Activated CD4-positive, alpha-beta T cell treated with anti-CD3 and anti-CD28 coated beads for 36 hours (primary cell): ENCODE data around the gene LY6G6D. TPM values are rescaled to one million over a fixed set of nuclear protein-coding genes. Genes with fewer than 3 reads are reported as not detected.
A peak's percentile ranks its signal among the peaks of the same experiment; 100 is the strongest.

Source experiments
- ATAC-seq: fragments of 200-7000 bp; cut with Tn5 transposase; one replicate; pipeline ENCODE4 v1.10.0; 2021; ENCODE audit warnings: mild to moderate bottlenecking, moderate library complexity
- CTCF ChIA-PET: fragments of 350-600 bp; sonication (Branson Sonifier 250); formaldehyde crosslinking; loops from one replicate; lab custom pipeline; 2021; ENCODE audit warnings: antibody characterized with exemption; lab: Charles Lee
- POLR2A ChIA-PET: fragments of 350-600 bp; sonication (Branson Sonifier 250); formaldehyde crosslinking; loops from one replicate; lab custom pipeline; 2021; ENCODE audit warnings: antibody characterized with exemption, inconsistent platforms; lab: Charles Lee
- DNase-seq: peaks from one replicate; pipeline ENCODE4 v3.0.0-alpha.2; 2020
- H3K27ac Mint-ChIP-seq: one replicate; pipeline ENCODE4 v1.8.0; 2021; ENCODE audit warnings: mixed read lengths
- H3K27me3 Mint-ChIP-seq: one replicate; pipeline ENCODE4 v1.8.0; 2021; ENCODE audit warnings: mixed read lengths
- H3K36me3 Mint-ChIP-seq: one replicate; pipeline ENCODE4 v1.8.0; 2021; ENCODE audit warnings: low read depth, mixed read lengths
- H3K4me1 Mint-ChIP-seq: one replicate; pipeline ENCODE4 v1.8.0; 2021; ENCODE audit warnings: mixed read lengths
- H3K4me3 Mint-ChIP-seq: one replicate; pipeline ENCODE4 v1.8.0; 2021; ENCODE audit warnings: mild to moderate bottlenecking, moderate library complexity, mixed read lengths
- H3K9me3 Mint-ChIP-seq: one replicate; pipeline ENCODE4 v1.8.0; 2021; ENCODE audit warnings: low read depth, mixed read lengths
- intact Hi-C, 2 experiments: fragments of 100-400 bp; cut with DNase I in 1 of 2; cut with micrococcal nuclease in 1 of 2; formaldehyde crosslinking; loops; one replicate each; pipeline versions ENCODE4 v1.14.2 to v1.15.1; 2022 to 2024; cut with DNase I, micrococcal nuclease
- total RNA-seq, 2 experiments: library from RNA; stranded (reverse); gene quantifications; one replicate each; pipeline ENCODE4 v1.2.3, GENCODE V29; 2021

The LY6G6D gene
- total RNA-seq, 2 experiments from 2014 or later = not detected

DNA sequence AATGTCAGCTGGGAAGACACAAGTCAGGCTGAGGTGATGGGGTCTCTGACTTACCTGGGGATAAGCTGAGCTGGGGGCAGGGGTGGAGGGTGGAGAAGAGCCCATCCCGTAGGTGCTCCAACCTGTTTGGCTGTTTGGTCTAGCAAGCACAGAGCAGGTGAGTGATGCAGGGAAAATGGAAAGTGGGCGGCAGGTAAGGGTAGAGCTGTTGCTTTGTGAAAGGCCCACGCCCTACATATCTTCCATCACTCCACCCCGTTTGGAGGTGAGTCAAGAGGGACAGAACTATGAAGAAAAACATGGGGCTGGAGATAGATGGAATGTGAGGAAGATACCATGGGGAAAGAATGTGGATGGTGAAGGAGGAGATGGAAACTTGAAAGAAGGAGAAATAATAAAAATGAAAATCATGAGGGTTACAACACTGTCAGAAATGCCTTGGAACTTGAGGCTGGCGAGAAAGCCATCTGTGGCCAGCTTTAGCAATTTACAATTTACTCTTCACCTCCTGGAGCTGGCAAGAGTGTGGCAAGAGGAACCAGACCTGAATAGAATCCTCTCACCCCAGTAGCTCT, 5.1 kb downstream of the LY6G6D start:
- DNase-seq = no peak
- Mint-ChIP-seq H3K4me3 (no peak overlapping the region), H3K27me3 (no peaks in the 10 kb centered on the region), H3K36me3 (no peaks in the 10 kb centered on the region), H3K9me3 (no peaks in the 10 kb centered on the region), H3K27ac (no peak overlapping the region), H3K4me1 (no peaks in the 10 kb centered on the region)
- intact Hi-C loops = no loop called here
- POLR2A ChIA-PET = no interaction called here
- ATAC-seq = no peak
- CTCF ChIA-PET = interaction anchor here (0.9 kb wide), 1 partner anchor 386 kb away, joined by 3 read pairs; no protein-coding TSS in a partner anchor

DNA sequence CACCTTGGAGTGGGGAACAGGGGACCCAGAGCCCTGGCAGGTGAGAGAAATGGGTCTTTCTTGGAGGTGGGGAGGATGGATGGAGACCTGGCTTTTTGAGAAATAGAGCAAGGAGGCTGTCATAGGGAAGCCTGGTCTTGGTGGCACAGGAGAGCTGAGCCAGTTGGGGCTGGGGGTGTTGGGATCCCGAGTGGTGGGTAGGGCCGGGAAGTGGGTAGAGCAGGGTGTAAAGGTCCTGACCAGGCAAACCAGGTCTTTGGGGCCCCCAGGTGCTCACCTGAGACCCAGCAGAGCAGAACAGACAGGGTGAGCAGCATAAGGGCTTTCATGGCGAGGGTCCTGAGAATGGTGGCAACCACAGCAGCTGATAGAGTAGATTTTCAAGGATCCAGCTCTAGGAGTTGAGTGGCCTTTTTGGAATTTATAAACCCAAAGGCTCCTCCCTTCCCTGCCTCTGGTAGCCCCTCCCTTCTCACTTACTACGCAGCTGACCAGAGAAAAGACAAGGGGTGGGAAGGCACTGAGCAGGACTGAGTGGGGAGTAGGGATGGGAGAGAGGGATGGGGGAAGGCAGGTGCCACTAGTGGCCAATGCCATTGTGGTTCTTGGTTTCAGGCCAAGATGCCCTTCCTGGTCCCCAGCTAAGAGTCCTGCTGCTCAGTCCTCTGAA, 6.3 kb downstream of the LY6G6D start, which contains the start of gene LY6G6C:
LY6G6C (minus strand) TSS at position 396 of the 670 bp plus-strand sequence; CDS start at position 329, 67 bp downstream.
- Mint-ChIP-seq H3K27ac (no peak within 1 kb of the TSS), H3K27me3 (no peaks in the 10 kb centered on the region), H3K4me1 (peaks cover 11% of the 10 kb centered on the region), H3K4me3 (no peak within 1 kb of the TSS), H3K9me3 (no peaks in the 10 kb centered on the region), H3K36me3 (no peaks in the 10 kb centered on the region)
- no peak for ATAC-seq
- ChIA-PET POLR2A (no interaction called here), CTCF (interaction anchor here (0.6 to 0.9 kb wide), 3 partner anchors 10 to 18 kb away, joined by 3 to 4 read pairs (median 3); partner anchors contain the start of gene MSH5)
- intact Hi-C loops = no loop called here
- DNase-seq = no peak

DNA sequence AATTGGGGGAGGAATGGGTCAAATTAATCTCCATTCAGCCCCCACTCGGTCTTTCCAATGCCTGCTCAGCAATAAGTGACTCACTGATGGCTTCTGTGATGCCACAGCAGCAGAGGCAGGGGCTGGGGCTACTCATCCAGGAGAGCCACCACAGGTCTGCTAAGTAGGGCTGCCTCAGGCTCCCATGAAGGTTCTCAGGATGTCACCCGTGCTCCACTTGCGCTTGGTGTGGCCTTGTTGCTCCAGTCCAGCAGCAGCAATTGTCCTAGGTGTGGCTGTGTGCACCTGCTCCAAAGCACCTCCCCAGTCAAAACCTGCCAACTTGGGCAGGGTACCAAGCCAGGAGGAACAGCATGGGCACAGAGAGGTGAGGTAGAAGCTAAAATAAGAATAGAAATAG, 7.0 kb downstream of the LY6G6D start:
- peaks cover 17% of the 10 kb centered on the region for H3K4me1 Mint-ChIP-seq
- ATAC-seq (no peak), DNase-seq (no peak)
- ChIA-PET CTCF (interaction anchor here (0.6 to 0.9 kb wide), 3 partner anchors 11 to 180 kb away, joined by 3 read pairs; no protein-coding TSS in a partner anchor), POLR2A (no interaction called here)
- H3K9me3 Mint-ChIP-seq = no peaks in the 10 kb centered on the region
- no peaks in the 10 kb centered on the region for H3K27me3 Mint-ChIP-seq
- H3K4me3 Mint-ChIP-seq = no peak overlapping the region
- intact Hi-C loops = no loop called here
- H3K27ac Mint-ChIP-seq = no peak overlapping the region
- peaks cover 4% of the 10 kb centered on the region for H3K36me3 Mint-ChIP-seq

DNA sequence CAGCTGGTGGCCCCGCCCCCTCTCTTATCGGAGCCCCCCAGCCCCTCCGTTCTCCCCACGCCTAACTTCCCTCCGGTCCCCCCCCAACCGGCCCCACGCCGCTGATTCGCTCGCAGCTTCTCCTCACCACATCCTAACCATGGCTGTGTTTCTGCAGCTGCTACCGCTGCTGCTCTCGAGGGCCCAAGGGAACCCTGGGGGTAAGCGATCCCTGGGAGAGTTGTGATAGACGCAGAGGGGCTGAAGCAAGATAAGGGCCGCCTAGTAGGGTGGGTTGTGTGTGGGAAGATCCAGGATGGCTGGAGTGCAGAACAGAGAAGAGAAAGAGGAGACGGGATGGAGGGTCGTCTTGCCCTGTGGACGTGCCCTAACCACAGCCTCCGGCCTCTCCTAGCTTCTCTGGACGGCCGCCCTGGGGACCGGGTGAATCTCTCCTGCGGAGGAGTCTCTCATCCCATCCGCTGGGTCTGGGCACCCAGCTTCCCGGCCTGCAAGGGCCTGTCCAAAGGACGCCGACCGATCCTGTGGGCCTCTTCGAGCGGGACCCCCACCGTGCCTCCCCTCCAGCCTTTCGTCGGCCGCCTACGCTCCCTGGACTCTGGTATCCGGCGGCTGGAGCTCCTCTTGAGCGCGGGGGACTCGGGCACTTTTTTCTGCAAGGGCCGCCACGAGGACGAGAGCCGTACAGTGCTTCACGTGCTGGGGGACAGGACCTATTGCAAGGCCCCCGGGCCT, 8.3 kb downstream of the LY6G6D start, which contains the start of gene MPIG6B:
MPIG6B (plus strand) TSS at position 129 of the 735 bp plus-strand sequence; CDS start at position 140, 11 bp downstream.
- CTCF ChIA-PET = interaction anchor here (0.5 to 1.2 kb wide), 3 partner anchors 8 to 570 kb away, joined by 3 read pairs; no protein-coding TSS in a partner anchor
- Mint-ChIP-seq H3K9me3 (no peaks in the 10 kb centered on the region), H3K4me3 (no peak within 1 kb of the TSS), H3K27me3 (no peaks in the 10 kb centered on the region), H3K4me1 (peaks cover 28% of the 10 kb centered on the region), H3K27ac (no peak within 1 kb of the TSS), H3K36me3 (peaks cover 4% of the 10 kb centered on the region)
- POLR2A ChIA-PET = no interaction called here
- DNase-seq (no peak), ATAC-seq (no peak)
- intact Hi-C loops = no loop called here

DNA sequence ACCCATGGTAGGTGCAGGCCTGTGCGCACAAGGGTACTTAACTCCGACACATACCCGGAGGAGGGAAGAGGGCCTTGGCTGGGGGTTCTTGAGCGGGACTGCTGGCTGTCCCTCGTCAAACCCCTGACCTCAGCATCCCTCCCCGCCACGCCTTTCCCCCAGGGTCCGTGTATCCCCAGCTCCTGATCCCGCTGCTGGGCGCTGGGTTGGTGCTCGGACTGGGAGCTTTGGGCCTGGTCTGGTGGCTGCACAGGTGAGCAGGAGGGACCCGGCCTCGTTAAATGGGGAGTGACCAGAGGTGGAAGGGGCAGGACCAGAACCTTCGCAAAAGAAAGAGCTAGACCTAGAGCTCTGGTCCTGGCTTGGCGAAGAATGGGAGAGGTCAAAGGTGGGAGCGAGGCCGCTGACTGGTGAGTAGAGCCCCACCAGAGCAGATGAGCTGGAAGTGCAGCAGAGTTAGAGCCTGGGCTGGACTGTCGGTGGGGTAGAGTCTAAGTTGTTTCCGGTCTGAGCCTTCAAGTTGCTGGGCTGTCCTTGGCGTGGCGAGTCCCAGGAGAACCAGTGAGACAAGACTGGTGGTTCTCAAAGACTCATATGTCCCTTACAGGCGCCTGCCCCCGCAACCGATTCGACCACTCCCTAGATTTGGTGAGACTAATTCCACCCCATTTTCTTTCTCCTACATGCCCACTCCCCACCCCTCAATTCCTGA, 9.0 kb downstream of the LY6G6D start:
- Mint-ChIP-seq H3K27me3 (no peaks in the 10 kb centered on the region), H3K36me3 (peaks cover 4% of the 10 kb centered on the region), H3K4me3 (no peak overlapping the region), H3K4me1 (peaks cover 34% of the 10 kb centered on the region), H3K27ac (no peak overlapping the region), H3K9me3 (no peaks in the 10 kb centered on the region)
- intact Hi-C loops = no loop called here
- POLR2A ChIA-PET = interaction anchor here (0.6 kb wide), 1 partner anchor 448 kb away, joined by 4 read pairs; no protein-coding TSS in a partner anchor
- CTCF ChIA-PET = interaction anchor here (0.5 to 1.2 kb wide), 3 partner anchors 8 to 571 kb away, joined by 3 read pairs; no protein-coding TSS in a partner anchor
- no peak for ATAC-seq
- DNase-seq = no peak

DNA sequence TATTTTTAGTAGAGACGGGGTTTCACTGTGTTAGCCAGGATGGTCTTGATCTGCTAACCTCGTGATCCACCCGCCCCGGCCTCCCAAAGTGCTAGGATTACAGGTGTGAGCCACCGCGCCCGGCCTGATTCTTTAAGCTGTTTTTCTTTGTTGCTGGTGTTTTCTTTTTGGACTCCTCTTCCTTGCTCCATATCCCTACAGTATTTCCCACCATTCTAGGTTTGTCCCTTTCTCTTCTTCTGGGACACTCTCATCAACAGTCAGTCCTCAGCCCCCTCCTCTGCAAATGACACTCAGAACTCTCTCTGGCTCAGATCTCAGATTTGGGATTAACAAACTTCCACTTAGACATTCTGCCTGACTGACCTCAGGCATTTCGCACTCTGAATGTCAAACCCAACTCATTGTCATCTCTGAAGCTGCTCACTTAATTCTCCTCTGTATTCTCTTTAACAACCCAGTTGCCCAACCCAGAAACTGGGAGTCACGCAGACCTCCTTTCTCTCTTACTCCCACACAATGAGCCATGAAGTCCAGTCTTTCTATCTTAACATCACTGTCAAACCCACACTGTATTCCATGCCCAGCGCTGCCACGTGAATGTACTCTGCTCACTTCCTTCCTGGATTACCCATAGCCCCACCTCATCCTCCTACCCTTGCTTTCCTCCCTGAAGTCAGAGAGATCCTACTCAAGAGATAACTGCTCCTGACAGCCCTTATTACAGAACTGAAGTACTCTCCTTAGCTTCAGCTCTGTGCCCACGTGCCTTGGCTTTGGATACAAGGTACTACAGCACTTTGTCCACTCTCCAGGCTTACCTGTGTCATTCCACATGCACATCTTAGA, 10.6 kb downstream of the LY6G6D start:
- POLR2A ChIA-PET = no interaction called here
- CTCF ChIA-PET = interaction anchor here (1.0 to 1.2 kb wide), 3 partner anchors 15 to 45 kb away, joined by 3 read pairs; no protein-coding TSS in a partner anchor
- Mint-ChIP-seq H3K27ac (no peak overlapping the region), H3K4me3 (no peak overlapping the region), H3K36me3 (peaks cover 11% of the 10 kb centered on the region), H3K4me1 (peaks cover 48% of the 10 kb centered on the region), H3K27me3 (no peaks in the 10 kb centered on the region), H3K9me3 (no peaks in the 10 kb centered on the region)
- ATAC-seq = no peak
- intact Hi-C loops = no loop called here
- DNase-seq = peak; percentile 18

DNA sequence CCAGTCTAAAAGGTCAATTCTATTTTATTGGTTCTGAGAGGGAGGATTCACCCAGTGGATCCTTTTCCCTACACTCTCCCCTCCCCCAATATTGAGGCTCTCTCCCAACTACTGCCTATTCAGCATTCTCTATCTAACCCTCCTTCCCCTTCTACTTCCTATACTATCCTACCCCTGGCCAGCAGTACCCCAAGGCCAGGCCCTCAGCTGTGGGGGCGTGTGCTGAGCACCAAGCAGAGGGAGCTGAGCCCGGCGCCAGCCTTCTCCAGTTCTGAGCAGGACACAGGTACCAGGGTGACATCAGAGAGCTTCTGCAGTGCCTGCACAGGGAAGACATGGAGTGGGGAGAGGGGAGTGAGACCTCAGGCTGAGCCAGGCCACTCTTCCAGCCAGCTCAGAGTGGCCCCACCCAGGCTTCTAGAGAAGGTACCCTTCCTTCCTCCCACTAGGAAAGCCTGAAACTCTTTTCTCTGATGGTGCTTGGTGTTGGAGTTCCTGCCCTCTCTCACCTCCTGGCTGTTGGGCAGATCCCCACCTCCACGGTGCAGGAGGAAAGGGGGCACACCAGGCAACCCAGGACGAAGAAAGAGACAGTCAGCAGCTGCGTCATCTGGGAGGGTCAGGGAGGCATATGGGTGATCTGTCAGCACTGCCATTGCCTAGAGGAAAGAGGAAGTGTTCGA, 12.0 kb downstream of the LY6G6D start:
- peak overlapping the region; percentile 62 for H3K27ac Mint-ChIP-seq
- H3K4me1 Mint-ChIP-seq = peaks cover 50% of the 10 kb centered on the region
- DNase-seq (peak; percentile 51), ATAC-seq (peak; percentile 49)
- no peaks in the 10 kb centered on the region for H3K9me3 Mint-ChIP-seq
- H3K36me3 Mint-ChIP-seq = peaks cover 20% of the 10 kb centered on the region
- POLR2A ChIA-PET = interaction anchor here (0.6 to 0.9 kb wide), 2 partner anchors 103 to 157 kb away, joined by 3 read pairs; no protein-coding TSS in a partner anchor
- no peak overlapping the region for H3K4me3 Mint-ChIP-seq
- H3K27me3 Mint-ChIP-seq = no peaks in the 10 kb centered on the region
- CTCF ChIA-PET = interaction anchor here (0.7 to 1.5 kb wide), 2 partner anchors 42 to 103 kb away, joined by 3 to 10 read pairs; no protein-coding TSS in a partner anchor
- intact Hi-C loops = no loop called here

- DNase-seq (no peak), ATAC-seq (peak; percentile 17)
- Mint-ChIP-seq H3K36me3 (peaks cover 23% of the 10 kb centered on the region), H3K4me1 (peaks cover 50% of the 10 kb centered on the region), H3K27ac (peak overlapping the region; percentile 62), H3K27me3 (no peaks in the 10 kb centered on the region), H3K4me3 (no peak overlapping the region), H3K9me3 (no peaks in the 10 kb centered on the region)
- ChIA-PET POLR2A (interaction anchor here (0.9 kb wide), 1 partner anchor 102 kb away, joined by 3 read pairs; no protein-coding TSS in a partner anchor), CTCF (interaction anchor here (0.7 to 1.5 kb wide), 2 partner anchors 41 to 102 kb away, joined by 3 to 10 read pairs; no protein-coding TSS in a partner anchor)
- intact Hi-C loops = loop anchor here in 1 of 2 experiments (2.0 kb wide), 1 partner anchor 47 kb away; the partner anchor contains the start of gene LY6G5C
These were observed 12.8 kb downstream of the LY6G6D start for GRCh38 chr6:31727717-31728671.
